Measurements from ENCODE around the gene PPP1R9A.

DNA sequence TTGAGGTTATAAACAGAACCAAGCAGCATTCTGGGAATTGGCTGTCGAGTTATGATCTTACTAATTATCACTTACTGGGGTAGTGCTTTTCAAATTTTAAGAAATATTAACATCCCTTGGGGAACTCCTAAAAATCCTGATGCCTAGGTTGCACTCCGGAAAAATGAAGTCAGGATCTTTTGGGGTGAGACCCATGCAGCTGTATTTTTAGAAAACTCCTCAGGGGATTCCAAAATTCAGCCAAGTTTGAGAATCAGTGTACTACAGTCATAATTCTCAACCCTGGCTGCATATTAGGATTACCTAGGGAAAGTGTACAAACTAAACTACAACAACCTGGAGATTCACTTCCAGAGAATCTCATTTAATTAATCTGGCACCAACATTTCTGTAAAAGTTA, 17.2 kb upstream of the PPP1R9A start:
- TF ChIP-seq, protein P1, sequence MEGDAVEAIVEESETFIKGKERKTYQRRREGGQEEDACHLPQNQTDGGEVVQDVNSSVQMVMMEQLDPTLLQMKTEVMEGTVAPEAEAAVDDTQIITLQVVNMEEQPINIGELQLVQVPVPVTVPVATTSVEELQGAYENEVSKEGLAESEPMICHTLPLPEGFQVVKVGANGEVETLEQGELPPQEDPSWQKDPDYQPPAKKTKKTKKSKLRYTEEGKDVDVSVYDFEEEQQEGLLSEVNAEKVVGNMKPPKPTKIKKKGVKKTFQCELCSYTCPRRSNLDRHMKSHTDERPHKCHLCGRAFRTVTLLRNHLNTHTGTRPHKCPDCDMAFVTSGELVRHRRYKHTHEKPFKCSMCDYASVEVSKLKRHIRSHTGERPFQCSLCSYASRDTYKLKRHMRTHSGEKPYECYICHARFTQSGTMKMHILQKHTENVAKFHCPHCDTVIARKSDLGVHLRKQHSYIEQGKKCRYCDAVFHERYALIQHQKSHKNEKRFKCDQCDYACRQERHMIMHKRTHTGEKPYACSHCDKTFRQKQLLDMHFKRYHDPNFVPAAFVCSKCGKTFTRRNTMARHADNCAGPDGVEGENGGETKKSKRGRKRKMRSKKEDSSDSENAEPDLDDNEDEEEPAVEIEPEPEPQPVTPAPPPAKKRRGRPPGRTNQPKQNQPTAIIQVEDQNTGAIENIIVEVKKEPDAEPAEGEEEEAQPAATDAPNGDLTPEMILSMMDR (IDR thresholded peaks at IDR 0.05), result no peak
- TF ChIP-seq POLR2A (IDR thresholded peaks at IDR 0.05), result no peak
- no peak for TF ChIP-seq EP300 (IDR thresholded peaks at IDR 0.05)

Measured in tibial nerve (tissue), 4 donors.